Progenitor cell of endocrine pancreas (in vitro differentiated cells): ENCODE measurements around the gene ANKRD39. TPM values are rescaled to one million over a fixed set of nuclear protein-coding genes. Genes with fewer than 3 reads are reported as not detected.

Experiments
- DNase-seq: peaks from one replicate; pipeline ENCODE4 v3.0.0; 2021; ENCODE audit warnings: low spot score; ENCODE audit not compliant: unreplicated experiment
- H3K27ac Mint-ChIP-seq: 2 replicates; pipeline ENCODE4 v1.8.0; 2021; ENCODE audit warnings: mild to moderate bottlenecking, moderate library complexity, mixed read lengths
- H3K27me3 Mint-ChIP-seq: 2 replicates; pipeline ENCODE4 v1.8.0; 2021; ENCODE audit warnings: mixed read lengths
- H3K36me3 Mint-ChIP-seq: 2 replicates; pipeline ENCODE4 v1.8.0; 2022; ENCODE audit warnings: mixed read lengths; ENCODE audit not compliant: insufficient read depth
- H3K4me1 Mint-ChIP-seq: 2 replicates; pipeline ENCODE4 v1.8.0; 2021; ENCODE audit warnings: low read depth, mixed read lengths
- H3K4me3 Mint-ChIP-seq: 2 replicates; pipeline ENCODE4 v1.8.0; 2021; ENCODE audit warnings: low read depth, mild to moderate bottlenecking, moderate library complexity, mixed read lengths
- H3K9me3 Mint-ChIP-seq: 2 replicates; pipeline ENCODE4 v1.8.0; 2021; ENCODE audit warnings: low read depth, mixed read lengths
- CTCF ChIP-seq: fragments of 200-600 bp; sonication (generic); IDR thresholded peaks from one replicate; pipeline ENCODE4 v1.5.0; 2021; ENCODE audit warnings: antibody characterized with exemption, mild to moderate bottlenecking; ENCODE audit not compliant: unreplicated experiment
- total RNA-seq: library from RNA; stranded (reverse); gene quantifications from 2 replicates; pipeline ENCODE4 v1.2.1, GENCODE V29; 2021

The ANKRD39 gene
- total RNA-seq, 1 donor from 2014 or later, result 16.1 TPM

- H3K27me3 Mint-ChIP-seq, result peaks cover 25% of the 10 kb centered on the region
- no peaks in the 10 kb centered on the region for H3K9me3 Mint-ChIP-seq
- no peaks in the 10 kb centered on the region for H3K36me3 Mint-ChIP-seq
- H3K27ac Mint-ChIP-seq, result no peak overlapping the region
- no peak for TF ChIP-seq CTCF
- H3K4me1 Mint-ChIP-seq, result peaks cover 2% of the 10 kb centered on the region
- DNase-seq, result no peak
- no peak overlapping the region for H3K4me3 Mint-ChIP-seq
Measured at GRCh38 chr2:96881349-96882195, 23.8 kb upstream of the ANKRD39 start.

GRCh38 chr2:96880891-96881273, 23.1 kb upstream of the ANKRD39 start:
- no peak for DNase-seq
- peaks cover 2% of the 10 kb centered on the region for H3K4me1 Mint-ChIP-seq
- TF ChIP-seq CTCF, result no peak
- no peak overlapping the region for H3K4me3 Mint-ChIP-seq
- H3K9me3 Mint-ChIP-seq, result no peaks in the 10 kb centered on the region
- H3K27me3 Mint-ChIP-seq, result peaks cover 23% of the 10 kb centered on the region
- no peaks in the 10 kb centered on the region for H3K36me3 Mint-ChIP-seq
- no peak overlapping the region for H3K27ac Mint-ChIP-seq

- TF ChIP-seq CTCF, result no peak
- Mint-ChIP-seq H3K4me1 (peaks cover 4% of the 10 kb centered on the region), H3K36me3 (no peaks in the 10 kb centered on the region), H3K9me3 (no peaks in the 10 kb centered on the region), H3K27me3 (peaks cover 27% of the 10 kb centered on the region), H3K4me3 (no peak overlapping the region), H3K27ac (no peak overlapping the region)
- no peak for DNase-seq
Measured at GRCh38 chr2:96879545-96880040, 21.8 kb upstream of the ANKRD39 start.

GRCh38 chr2:96878796-96879544, 21.2 kb upstream of the ANKRD39 start:
- no peak for DNase-seq
- Mint-ChIP-seq H3K27ac (no peak overlapping the region), H3K27me3 (peaks cover 32% of the 10 kb centered on the region), H3K9me3 (no peaks in the 10 kb centered on the region), H3K4me1 (peaks cover 7% of the 10 kb centered on the region), H3K4me3 (no peak overlapping the region), H3K36me3 (no peaks in the 10 kb centered on the region)
- TF ChIP-seq CTCF, result no peak

- no peak for DNase-seq
- Mint-ChIP-seq H3K9me3 (no peaks in the 10 kb centered on the region), H3K4me1 (peaks cover 7% of the 10 kb centered on the region), H3K27ac (no peak overlapping the region), H3K27me3 (peaks cover 35% of the 10 kb centered on the region), H3K4me3 (no peak overlapping the region), H3K36me3 (no peaks in the 10 kb centered on the region)
- no peak for TF ChIP-seq CTCF
Measured at GRCh38 chr2:96878171-96878570, 20.4 kb upstream of the ANKRD39 start.
